Measurements from ENCODE around the gene MMRN1. TPM values are rescaled to one million over a fixed set of nuclear protein-coding genes. Genes with fewer than 3 reads are reported as not detected.

Gene MMRN1
- total and polyA plus RNA-seq, 4 donors: 3.7 to 35.9 (median 10.7) TPM

- Histone ChIP-seq H3K27me3 (ENCODE audit: control insufficient read depth, insufficient read depth, low read length) (no peaks in the 10 kb centered on the region), H3K27ac (ENCODE audit: low read depth, low read length) (no peak overlapping the region), H3K36me3 (ENCODE audit: control insufficient read depth, insufficient read depth, low read length) (no peaks in the 10 kb centered on the region), H3K9me3 (ENCODE audit: control insufficient read depth, insufficient read depth, low read length) (no peaks in the 10 kb centered on the region), H3K4me1 (ENCODE audit: control insufficient read depth, insufficient read depth, low read length) (no peaks in the 10 kb centered on the region), H3K4me3 (ENCODE audit: low read depth, low read length) (no peak overlapping the region)
- DNase-seq (ENCODE audit: low read depth in 4 of 6, low spot score in 6 of 6): peak in 3 of 6 donors; percentile 38 to 93 (median 81)
These were observed 45.3 kb downstream of the MMRN1 start for GRCh38 chr4:89939994-89940393.

- no peaks in the 10 kb centered on the region for H3K36me3 ChIP-seq (ENCODE audit: control insufficient read depth, insufficient read depth, low read length)
- H3K9me3 ChIP-seq (ENCODE audit: control insufficient read depth, insufficient read depth, low read length): no peaks in the 10 kb centered on the region
- DNase-seq (ENCODE audit: low read depth in 4 of 6, low spot score in 6 of 6): no peak
- H3K4me3 ChIP-seq (ENCODE audit: low read depth, low read length): no peak overlapping the region
- H3K4me1 ChIP-seq (ENCODE audit: control insufficient read depth, insufficient read depth, low read length): no peaks in the 10 kb centered on the region
- WGBS (ENCODE audit: insufficient coverage): 80% methylated on average over 1 of the region's 3 CpGs
- H3K27me3 ChIP-seq (ENCODE audit: control insufficient read depth, insufficient read depth, low read length): no peaks in the 10 kb centered on the region
- no peak overlapping the region for H3K27ac ChIP-seq (ENCODE audit: low read depth, low read length)
These were observed 48.2 kb downstream of the MMRN1 start for GRCh38 chr4:89942811-89943210.

GRCh38 chr4:89949782-89950387, 55.2 kb downstream of the MMRN1 start:
- no peaks in the 10 kb centered on the region for H3K4me1 ChIP-seq (ENCODE audit: control insufficient read depth, insufficient read depth, low read length)
- WGBS (ENCODE audit: insufficient coverage): no CpG with 5 or more reads among the region's 2 CpGs
- no peaks in the 10 kb centered on the region for H3K27me3 ChIP-seq (ENCODE audit: control insufficient read depth, insufficient read depth, low read length)
- H3K36me3 ChIP-seq (ENCODE audit: control insufficient read depth, insufficient read depth, low read length): no peaks in the 10 kb centered on the region
- no peak overlapping the region for H3K4me3 ChIP-seq (ENCODE audit: low read depth, low read length)
- no peak for DNase-seq (ENCODE audit: low read depth in 4 of 6, low spot score in 6 of 6)
- no peak overlapping the region for H3K27ac ChIP-seq (ENCODE audit: low read depth, low read length)
- no peaks in the 10 kb centered on the region for H3K9me3 ChIP-seq (ENCODE audit: control insufficient read depth, insufficient read depth, low read length)

GRCh38 chr4:89952458-89952857, 57.8 kb downstream of the MMRN1 start:
- Histone ChIP-seq H3K27me3 (ENCODE audit: control insufficient read depth, insufficient read depth, low read length) (no peaks in the 10 kb centered on the region), H3K9me3 (ENCODE audit: control insufficient read depth, insufficient read depth, low read length) (no peaks in the 10 kb centered on the region), H3K36me3 (ENCODE audit: control insufficient read depth, insufficient read depth, low read length) (no peaks in the 10 kb centered on the region), H3K27ac (ENCODE audit: low read depth, low read length) (no peak overlapping the region), H3K4me3 (ENCODE audit: low read depth, low read length) (no peak overlapping the region), H3K4me1 (ENCODE audit: control insufficient read depth, insufficient read depth, low read length) (no peaks in the 10 kb centered on the region)
- WGBS (ENCODE audit: insufficient coverage): no CpG with 5 or more reads among the region's 3 CpGs
- no peak for DNase-seq (ENCODE audit: low read depth in 4 of 6, low spot score in 6 of 6)

- DNase-seq (ENCODE audit: low read depth in 4 of 6, low spot score in 6 of 6): no peak
- WGBS (ENCODE audit: insufficient coverage): 100% methylated on average over 3 of the region's 13 CpGs
- no peaks in the 10 kb centered on the region for H3K4me1 ChIP-seq (ENCODE audit: control insufficient read depth, insufficient read depth, low read length)
- H3K9me3 ChIP-seq (ENCODE audit: control insufficient read depth, insufficient read depth, low read length): no peaks in the 10 kb centered on the region
- H3K27ac ChIP-seq (ENCODE audit: low read depth, low read length): no peak overlapping the region
- H3K27me3 ChIP-seq (ENCODE audit: control insufficient read depth, insufficient read depth, low read length): no peaks in the 10 kb centered on the region
- no peaks in the 10 kb centered on the region for H3K36me3 ChIP-seq (ENCODE audit: control insufficient read depth, insufficient read depth, low read length)
- no peak overlapping the region for H3K4me3 ChIP-seq (ENCODE audit: low read depth, low read length)
These were observed 60.4 kb downstream of the MMRN1 start for GRCh38 chr4:89954906-89955695.

GRCh38 chr4:89957046-89957926, 62.6 kb downstream of the MMRN1 start:
- no peak overlapping the region for H3K4me3 ChIP-seq (ENCODE audit: low read depth, low read length)
- no peaks in the 10 kb centered on the region for H3K36me3 ChIP-seq (ENCODE audit: control insufficient read depth, insufficient read depth, low read length)
- H3K9me3 ChIP-seq (ENCODE audit: control insufficient read depth, insufficient read depth, low read length): no peaks in the 10 kb centered on the region
- no CpG with 5 or more reads among the region's 4 CpGs for WGBS (ENCODE audit: insufficient coverage)
- H3K27ac ChIP-seq (ENCODE audit: low read depth, low read length): no peak overlapping the region
- H3K4me1 ChIP-seq (ENCODE audit: control insufficient read depth, insufficient read depth, low read length): no peaks in the 10 kb centered on the region
- H3K27me3 ChIP-seq (ENCODE audit: control insufficient read depth, insufficient read depth, low read length): no peaks in the 10 kb centered on the region
- peak in 2 of 6 donors; percentile 38 to 79 for DNase-seq (ENCODE audit: low read depth in 4 of 6, low spot score in 6 of 6)

GRCh38 chr4:89981789-89982334, 87.2 kb downstream of the MMRN1 start:
- H3K36me3 ChIP-seq (ENCODE audit: control insufficient read depth, insufficient read depth, low read length): no peaks in the 10 kb centered on the region
- no peaks in the 10 kb centered on the region for H3K27me3 ChIP-seq (ENCODE audit: control insufficient read depth, insufficient read depth, low read length)
- no peak overlapping the region for H3K27ac ChIP-seq (ENCODE audit: low read depth, low read length)
- WGBS (ENCODE audit: insufficient coverage): no CpG with 5 or more reads among the region's 2 CpGs
- no peaks in the 10 kb centered on the region for H3K4me1 ChIP-seq (ENCODE audit: control insufficient read depth, insufficient read depth, low read length)
- no peaks in the 10 kb centered on the region for H3K9me3 ChIP-seq (ENCODE audit: control insufficient read depth, insufficient read depth, low read length)
- H3K4me3 ChIP-seq (ENCODE audit: low read depth, low read length): no peak overlapping the region
- DNase-seq (ENCODE audit: low read depth in 4 of 6, low spot score in 6 of 6): no peak

- WGBS (ENCODE audit: insufficient coverage): no CpG with 5 or more reads among the region's 2 CpGs
- Histone ChIP-seq H3K4me1 (ENCODE audit: control insufficient read depth, insufficient read depth, low read length) (no peaks in the 10 kb centered on the region), H3K9me3 (ENCODE audit: control insufficient read depth, insufficient read depth, low read length) (no peaks in the 10 kb centered on the region), H3K27ac (ENCODE audit: low read depth, low read length) (no peak overlapping the region), H3K27me3 (ENCODE audit: control insufficient read depth, insufficient read depth, low read length) (no peaks in the 10 kb centered on the region), H3K36me3 (ENCODE audit: control insufficient read depth, insufficient read depth, low read length) (no peaks in the 10 kb centered on the region), H3K4me3 (ENCODE audit: low read depth, low read length) (no peak overlapping the region)
- no peak for DNase-seq (ENCODE audit: low read depth in 4 of 6, low spot score in 6 of 6)
These were observed 93.6 kb downstream of the MMRN1 start for GRCh38 chr4:89988268-89988667.

GRCh38 chr4:89992744-89993143, 98.1 kb downstream of the MMRN1 start:
- no peaks in the 10 kb centered on the region for H3K27me3 ChIP-seq (ENCODE audit: control insufficient read depth, insufficient read depth, low read length)
- H3K4me1 ChIP-seq (ENCODE audit: control insufficient read depth, insufficient read depth, low read length): no peaks in the 10 kb centered on the region
- no peaks in the 10 kb centered on the region for H3K9me3 ChIP-seq (ENCODE audit: control insufficient read depth, insufficient read depth, low read length)
- no peak overlapping the region for H3K4me3 ChIP-seq (ENCODE audit: low read depth, low read length)
- no peaks in the 10 kb centered on the region for H3K36me3 ChIP-seq (ENCODE audit: control insufficient read depth, insufficient read depth, low read length)
- no peak overlapping the region for H3K27ac ChIP-seq (ENCODE audit: low read depth, low read length)
- DNase-seq (ENCODE audit: low read depth in 4 of 6, low spot score in 6 of 6): no peak
- no CpG with 5 or more reads among the region's 1 CpG for WGBS (ENCODE audit: insufficient coverage)
